ENCODE results near the gene ARPP21. TPM values are rescaled to one million over a fixed set of nuclear protein-coding genes. Genes with fewer than 3 reads are reported as not detected.

The ARPP21 gene
- total RNA-seq, 1 donor from 2014 or later, result not detected

- H3K27me3 Mint-ChIP-seq, result peaks cover 3% of the 10 kb centered on the region
- TF ChIP-seq CTCF (IDR thresholded peaks at IDR 0.05; ENCODE audit: unreplicated experiment), result no peak
These were observed 10.1 kb downstream of the ARPP21 start for GRCh38 chr3:35649405-35649804.

GRCh38 chr3:35651426-35651825 lies 12.1 kb downstream of the ARPP21 start:
- no peak for DNase-seq (ENCODE audit: low spot score, unreplicated experiment)
- H3K27me3 Mint-ChIP-seq, result peaks cover 3% of the 10 kb centered on the region
- no peaks in the 10 kb centered on the region for H3K36me3 Mint-ChIP-seq (ENCODE audit: insufficient read depth)
- H3K4me1 Mint-ChIP-seq (ENCODE audit: low read depth), result peaks cover 10% of the 10 kb centered on the region
- no peak overlapping the region for H3K4me3 Mint-ChIP-seq (ENCODE audit: low read depth)
- no peak for TF ChIP-seq CTCF (IDR thresholded peaks at IDR 0.05; ENCODE audit: unreplicated experiment)
- H3K9me3 Mint-ChIP-seq (ENCODE audit: low read depth), result no peaks in the 10 kb centered on the region
- no peak overlapping the region for H3K27ac Mint-ChIP-seq

More at GRCh38 chr3:35649405-35649804, 10.1 kb downstream of the ARPP21 start:
- Mint-ChIP-seq H3K27ac (no peak overlapping the region), H3K9me3 (ENCODE audit: low read depth) (no peaks in the 10 kb centered on the region), H3K4me1 (ENCODE audit: low read depth) (peaks cover 9% of the 10 kb centered on the region), H3K36me3 (ENCODE audit: insufficient read depth) (no peaks in the 10 kb centered on the region), H3K4me3 (ENCODE audit: low read depth) (no peak overlapping the region)
- DNase-seq (ENCODE audit: low spot score, unreplicated experiment), result no peak

- no peak overlapping the region for H3K27ac Mint-ChIP-seq
- no peak for TF ChIP-seq CTCF (IDR thresholded peaks at IDR 0.05; ENCODE audit: unreplicated experiment)
- H3K9me3 Mint-ChIP-seq (ENCODE audit: low read depth), result no peaks in the 10 kb centered on the region
- H3K36me3 Mint-ChIP-seq (ENCODE audit: insufficient read depth), result no peaks in the 10 kb centered on the region
- H3K4me3 Mint-ChIP-seq (ENCODE audit: low read depth), result no peak overlapping the region
- peaks cover 3% of the 10 kb centered on the region for H3K27me3 Mint-ChIP-seq
- H3K4me1 Mint-ChIP-seq (ENCODE audit: low read depth), result peaks cover 10% of the 10 kb centered on the region
- DNase-seq (ENCODE audit: low spot score, unreplicated experiment), result no peak
These were observed 12.5 kb downstream of the ARPP21 start for GRCh38 chr3:35651851-35652250.

- Mint-ChIP-seq H3K9me3 (ENCODE audit: low read depth) (no peaks in the 10 kb centered on the region), H3K4me1 (ENCODE audit: low read depth) (peaks cover 10% of the 10 kb centered on the region), H3K4me3 (ENCODE audit: low read depth) (no peak overlapping the region), H3K27me3 (peaks cover 6% of the 10 kb centered on the region), H3K36me3 (ENCODE audit: insufficient read depth) (no peaks in the 10 kb centered on the region), H3K27ac (no peak overlapping the region)
- DNase-seq (ENCODE audit: low spot score, unreplicated experiment), result no peak
- TF ChIP-seq CTCF (IDR thresholded peaks at IDR 0.05; ENCODE audit: unreplicated experiment), result no peak
These were observed 14.0 kb downstream of the ARPP21 start for GRCh38 chr3:35653347-35653746.

- no peak overlapping the region for H3K4me3 Mint-ChIP-seq (ENCODE audit: low read depth)
- peaks cover 6% of the 10 kb centered on the region for H3K27me3 Mint-ChIP-seq
- H3K27ac Mint-ChIP-seq, result no peak overlapping the region
- no peak for DNase-seq (ENCODE audit: low spot score, unreplicated experiment)
- H3K9me3 Mint-ChIP-seq (ENCODE audit: low read depth), result no peaks in the 10 kb centered on the region
- no peaks in the 10 kb centered on the region for H3K36me3 Mint-ChIP-seq (ENCODE audit: insufficient read depth)
- TF ChIP-seq CTCF (IDR thresholded peaks at IDR 0.05; ENCODE audit: unreplicated experiment), result no peak
- peaks cover 14% of the 10 kb centered on the region for H3K4me1 Mint-ChIP-seq (ENCODE audit: low read depth)
These were observed 15.2 kb downstream of the ARPP21 start for GRCh38 chr3:35654476-35654875.

Data from progenitor cell of endocrine pancreas (in vitro differentiated cells).